IMR-90 (cell line): ENCODE data around the gene ZSCAN25. TPM values are rescaled to one million over a fixed set of nuclear protein-coding genes. Genes with fewer than 3 reads are reported as not detected.

Experiments
- ATAC-seq: fragments of 200-7000 bp; cut with Tn5 transposase; 2 replicates; pipeline ENCODE4 v1.9.1; 2020; ENCODE audit warnings: low read depth, mild to moderate bottlenecking, moderate library complexity
- BruUV-seq: library from RNA; stranded (reverse); fragments of 400-500 nt; replicated peaks from 2 replicates; lab custom pipeline; 2021; lab: Mats Ljungman, UMichigan
- CTCF ChIA-PET: fragments of 300-600 bp; formaldehyde crosslinking; extraction: SDS; loops from one replicate; lab custom pipeline; 2021; ENCODE audit warnings: antibody characterized with exemption; lab: Yijun Ruan, JAX
- POLR2A ChIA-PET: fragments of 300-600 bp; sonication (Branson Sonifier 250); formaldehyde crosslinking; loops from one replicate; lab custom pipeline; 2022; ENCODE audit warnings: antibody characterized with exemption; ENCODE audit not compliant: unreplicated experiment; lab: Charles Lee
- DNase-seq: peaks from one replicate; pipeline ENCODE4 v3.0.0; 2013
- H2AFZ ChIP-seq: replicated peaks from 2 replicates; pipeline ENCODE3; 2013; ENCODE audit warnings: low read length, mild to moderate bottlenecking; ENCODE audit not compliant: poor library complexity
- H2AK5ac ChIP-seq: 2 replicates; pipeline ENCODE4 v1.6.1; 2013; ENCODE audit warnings: low read depth, low read length, inconsistent platforms
- H2AK9ac ChIP-seq: replicated peaks from 2 replicates; pipeline ENCODE3; 2013; ENCODE audit warnings: mild to moderate bottlenecking, low read depth, low read length, moderate library complexity; ENCODE audit not compliant: poor library complexity
- H2BK120ac ChIP-seq: 2 replicates; pipeline ENCODE4 v1.6.1; 2013; ENCODE audit warnings: low read depth, low read length, inconsistent platforms
- H2BK15ac ChIP-seq: 3 replicates; pipeline ENCODE4 v1.6.1; 2013; ENCODE audit warnings: low read depth, low read length, inconsistent platforms
- H2BK20ac ChIP-seq: 2 replicates; pipeline ENCODE4 v1.6.1; 2013; ENCODE audit warnings: low read depth, mild to moderate bottlenecking, inconsistent platforms, low read length, moderate library complexity
- H2BK5ac ChIP-seq: 2 replicates; pipeline ENCODE4 v1.6.1; 2013; ENCODE audit warnings: mild to moderate bottlenecking, low read depth, low read length, inconsistent platforms; ENCODE audit not compliant: poor library complexity, severe bottlenecking
- H3K14ac ChIP-seq: replicated peaks from 2 replicates; pipeline ENCODE4 v1.6.1; 2013; ENCODE audit warnings: low read depth, low read length, inconsistent platforms
- H3K18ac ChIP-seq: 2 replicates; pipeline ENCODE4 v1.6.1; 2013; ENCODE audit warnings: low read depth, low read length, control low read depth
- H3K23ac ChIP-seq: 2 replicates; pipeline ENCODE4 v1.6.1; 2013; ENCODE audit warnings: low read depth, low read length, inconsistent platforms
- H3K27ac ChIP-seq: 2 replicates; pipeline ENCODE4 v1.5.1; 2013; ENCODE audit warnings: mild to moderate bottlenecking, control low read depth, low read length; ENCODE audit not compliant: insufficient read depth
- H3K27me3 ChIP-seq: 2 replicates; pipeline ENCODE4 v1.6.1; 2013; ENCODE audit warnings: low read length; ENCODE audit not compliant: control insufficient read depth, insufficient read depth
- H3K36me3 ChIP-seq: 2 replicates; pipeline ENCODE4 v1.6.1; 2013; ENCODE audit warnings: low read length, mixed read lengths; ENCODE audit not compliant: control insufficient read depth, insufficient read depth
- H3K4ac ChIP-seq: 2 replicates; pipeline ENCODE4 v1.6.1; 2013; ENCODE audit warnings: low read depth, low read length, inconsistent platforms
- H3K4me1 ChIP-seq: 2 replicates; pipeline ENCODE4 v1.6.1; 2013; ENCODE audit warnings: low read length, mixed read lengths; ENCODE audit not compliant: control insufficient read depth, insufficient read depth
- H3K4me2 ChIP-seq: 2 replicates; pipeline ENCODE4 v1.6.1; 2013; ENCODE audit warnings: low read depth, mild to moderate bottlenecking, control low read depth, low read length, moderate library complexity
- H3K4me3 ChIP-seq: 2 replicates; pipeline ENCODE4 v1.5.1; 2013; ENCODE audit warnings: low read depth, mild to moderate bottlenecking, control low read depth, low read length, moderate library complexity; ENCODE audit not compliant: insufficient read depth
- H3K56ac ChIP-seq: 2 replicates; pipeline ENCODE4 v1.6.1; 2013; ENCODE audit warnings: low read length, inconsistent platforms; ENCODE audit not compliant: insufficient read depth; ENCODE audit errors: extremely low read depth
- H3K79me1 ChIP-seq, 2 experiments: 2 replicates each; pipeline ENCODE4 v1.6.1; 2013; ENCODE audit warnings: low read length in 2 of 2, inconsistent platforms in 1 of 2, low read depth in 1 of 2
- H3K9ac ChIP-seq: 2 replicates; pipeline ENCODE4 v1.6.1; 2013; ENCODE audit warnings: low read depth, low read length, control low read depth
- H3K9me1 ChIP-seq: 2 replicates; pipeline ENCODE4 v1.6.1; 2013; ENCODE audit warnings: low read length, inconsistent platforms; ENCODE audit not compliant: insufficient read depth
- H3K9me3 ChIP-seq: 2 replicates; pipeline ENCODE4 v1.6.1; 2013; ENCODE audit warnings: low read length; ENCODE audit not compliant: control insufficient read depth, insufficient read depth
- H4K20me1 ChIP-seq: 2 replicates; pipeline ENCODE4 v1.6.1; 2013; ENCODE audit warnings: low read length, inconsistent platforms; ENCODE audit not compliant: insufficient read depth
- H4K5ac ChIP-seq: 2 replicates; pipeline ENCODE4 v1.6.1; 2013; ENCODE audit warnings: mild to moderate bottlenecking, low read depth, low read length, control low read depth
- H4K8ac ChIP-seq, 2 experiments: 2 replicates each; pipeline ENCODE4 v1.6.1; 2013; ENCODE audit warnings: low read depth in 2 of 2, low read length in 2 of 2, control low read depth in 1 of 2, inconsistent platforms in 1 of 2
- H4K91ac ChIP-seq: 2 replicates; pipeline ENCODE4 v1.6.1; 2013; ENCODE audit warnings: low read depth, low read length, inconsistent platforms; ENCODE audit not compliant: insufficient read depth
- BHLHE40 ChIP-seq: fragments of 150-350 bp; IDR thresholded peaks from 2 replicates; pipeline ENCODE4 v1.6.1; 2016; ENCODE audit warnings: mild to moderate bottlenecking, low read depth, low read length
- SMC3 ChIP-seq: fragments of 150-350 bp; IDR thresholded peaks from 2 replicates; pipeline ENCODE4 v1.6.1; 2016; ENCODE audit warnings: low read depth, mild to moderate bottlenecking, antibody characterized with exemption, low read length, moderate library complexity
- WGBS, 2 experiments: methylation state at CpG; one replicate each; pipeline versions ENCODE4 v1.1.5 to v1.1.7; 2013; ENCODE audit warnings: missing lambda C conversion rate in 2 of 2; ENCODE audit not compliant: insufficient read length in 1 of 2; ENCODE audit errors: extremely low coverage in 2 of 2; 5-methylcytosine and 5-hydroxymethylcytosine counted together
- dilution Hi-C: fragments of 300-500 bp; cut with HindIII; formaldehyde crosslinking; loops from one replicate; pipeline ENCODE4 v1.14.3; 2018; ENCODE audit warnings: low sequenced_read_pairs; ENCODE audit not compliant: unreplicated experiment
- in situ Hi-C: fragments of 300-500 bp; cut with MboI; formaldehyde crosslinking; loops from 3 replicates; pipeline ENCODE4 v1.14.3; 2019; ENCODE audit warnings: low sequenced_read_pairs, inconsistent platforms, mixed read lengths
- intact Hi-C: fragments of 100-400 bp; cut with micrococcal nuclease; formaldehyde crosslinking; loops from 2 replicates; pipeline ENCODE4 v1.10.0; 2022
- polyA plus RNA-seq, 3 experiments: library from polyadenylated mRNA; depleted of rRNA; stranded (reverse); fragments of >200 nt; gene quantifications; 2 replicates each; pipeline ENCODE4 v1.2.3, GENCODE V29; 2012; ENCODE audit warnings: low replicate concordance in 1 of 3
- total RNA-seq: library from RNA; depleted of rRNA; stranded (reverse); fragments of >200 nt; gene quantifications from 2 replicates; pipeline ENCODE4 v1.2.3, GENCODE V29; 2012

Gene ZSCAN25
- total and polyA plus RNA-seq, 2 of the 4 experiments (the other 2 are of a cell fraction), result 6.2 to 9.0 TPM

DNA sequence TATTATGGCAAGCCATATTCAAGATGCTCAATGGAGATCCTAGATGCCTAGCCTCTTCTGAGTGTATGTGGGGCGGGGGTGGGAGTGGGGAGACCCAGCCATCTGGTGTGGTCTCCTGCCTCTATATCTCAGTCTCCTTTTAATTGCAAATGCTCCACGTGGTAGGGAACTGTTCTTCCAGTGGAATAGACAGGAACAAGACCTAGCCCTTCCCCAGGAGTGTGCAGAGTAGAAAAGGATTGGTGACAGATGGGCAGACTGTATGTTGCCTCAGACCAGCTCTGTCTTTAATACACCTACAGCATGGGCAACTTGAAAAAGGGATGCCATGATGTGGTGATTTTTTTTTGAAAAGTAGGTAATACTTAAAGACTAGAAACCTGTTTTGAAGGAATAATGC, 50.4 kb downstream of the ZSCAN25 start:
- Histone ChIP-seq H3K27ac (no peak overlapping the region), H2BK15ac (no peak overlapping the region), H4K8ac (no peak overlapping the region), H2BK120ac (no peak overlapping the region), H3K4ac (no peak overlapping the region), H3K36me3 (no peaks in the 10 kb centered on the region), H3K4me2 (no peak overlapping the region), H2AK5ac (no peak overlapping the region), H3K79me1 (no peaks in the 10 kb centered on the region), H3K9ac (no peak overlapping the region), H2BK20ac (no peak overlapping the region), H3K56ac (no peak overlapping the region), H2AFZ (no peak overlapping the region), H3K18ac (no peak overlapping the region), H3K4me1 (no peaks in the 10 kb centered on the region), H3K27me3 (no peaks in the 10 kb centered on the region), H3K9me3 (no peaks in the 10 kb centered on the region), H3K9me1 (0 out of 2 replicates have a peak, but pooled peaks cover 3% of the 10 kb centered on the region), H3K4me3 (no peak overlapping the region), H2BK5ac (no peak overlapping the region), H4K91ac (no peak overlapping the region), H3K14ac (no peak overlapping the region), H4K20me1 (no peaks in the 10 kb centered on the region), H3K23ac (no peak overlapping the region), H2AK9ac (no peak overlapping the region), H4K5ac (no peak overlapping the region)
- TF ChIP-seq SMC3, result no peak
- TF ChIP-seq BHLHE40, result no peak
- intact Hi-C loops, result no loop called here
- no peak for ATAC-seq
- ChIA-PET CTCF (no interaction called here), POLR2A (no interaction called here)
- no peak for DNase-seq
- dilution Hi-C loops, result no loop called here
- in situ Hi-C loops, result no loop called here
- WGBS, 2 experiments, result no CpG with 5 or more reads among the region's 2 CpGs
- BruUV-seq, result no TSS peak
